HG03521 (cell line): ENCODE data around the gene MYO1A.
"Not testable (repeated sequence)": the region's sequence is repeated elsewhere in the genome, so short reads cannot be mapped to it uniquely, and the experiment has no call there.

Experiments used
- ATAC-seq: cut with Tn5 transposase; IDR thresholded peaks from one replicate; pipeline ENCODE4 v1.9.1; 2021; ENCODE audit warnings: mild to moderate bottlenecking, moderate library complexity; ENCODE audit not compliant: unreplicated experiment

MYO1A gene

DNA sequence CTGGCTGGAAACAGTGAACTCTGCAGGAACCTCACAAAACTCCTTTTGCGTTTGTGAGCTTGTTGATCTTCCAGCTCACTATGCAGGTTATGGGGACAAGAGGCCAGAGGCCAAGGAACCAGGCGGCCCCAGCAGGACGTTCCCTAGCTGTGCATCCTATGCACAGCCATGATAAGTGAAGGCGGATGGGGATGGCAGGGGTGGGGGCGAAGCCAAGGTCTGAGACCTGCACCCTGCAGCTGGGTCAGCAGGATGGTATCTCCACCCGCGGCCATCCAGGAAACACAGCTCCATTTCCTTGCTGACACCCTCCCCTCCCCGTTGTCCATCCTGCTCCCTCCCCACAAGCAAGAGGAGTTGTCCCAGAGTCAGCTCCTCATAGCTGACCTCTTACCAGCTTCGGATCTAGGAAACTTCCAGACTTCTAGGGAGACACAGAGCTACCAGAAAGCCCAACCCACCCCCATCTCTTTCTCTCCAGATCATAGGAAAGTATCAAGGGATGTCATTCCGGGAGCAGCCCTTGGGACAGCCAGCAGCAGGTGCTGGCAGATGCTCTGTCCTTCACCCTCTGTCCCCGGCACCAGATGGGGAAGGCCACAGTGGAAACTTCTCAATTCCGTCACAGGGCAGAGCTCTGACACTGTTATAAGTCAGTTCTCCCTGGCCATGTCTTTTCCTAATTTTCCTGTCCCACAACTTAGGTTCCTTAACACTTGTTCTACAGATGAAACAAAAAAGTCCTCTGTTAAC lies 53.0 kb downstream of the MYO1A start:
- no peak for ATAC-seq

DNA sequence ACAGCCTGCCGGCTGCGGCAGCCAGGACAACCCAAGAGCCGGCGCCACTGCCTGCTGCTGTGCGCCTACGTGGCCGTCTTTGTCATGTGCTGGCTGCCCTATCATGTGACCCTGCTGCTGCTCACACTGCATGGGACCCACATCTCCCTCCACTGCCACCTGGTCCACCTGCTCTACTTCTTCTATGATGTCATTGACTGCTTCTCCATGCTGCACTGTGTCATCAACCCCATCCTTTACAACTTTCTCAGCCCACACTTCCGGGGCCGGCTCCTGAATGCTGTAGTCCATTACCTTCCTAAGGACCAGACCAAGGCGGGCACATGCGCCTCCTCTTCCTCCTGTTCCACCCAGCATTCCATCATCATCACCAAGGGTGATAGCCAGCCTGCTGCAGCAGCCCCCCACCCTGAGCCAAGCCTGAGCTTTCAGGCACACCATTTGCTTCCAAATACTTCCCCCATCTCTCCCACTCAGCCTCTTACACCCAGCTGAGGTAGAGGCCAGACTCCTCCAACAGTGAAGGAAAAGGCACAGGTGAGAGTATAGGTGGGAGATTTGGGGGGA lies 53.9 kb downstream of the MYO1A start:
- ATAC-seq: no peak

DNA sequence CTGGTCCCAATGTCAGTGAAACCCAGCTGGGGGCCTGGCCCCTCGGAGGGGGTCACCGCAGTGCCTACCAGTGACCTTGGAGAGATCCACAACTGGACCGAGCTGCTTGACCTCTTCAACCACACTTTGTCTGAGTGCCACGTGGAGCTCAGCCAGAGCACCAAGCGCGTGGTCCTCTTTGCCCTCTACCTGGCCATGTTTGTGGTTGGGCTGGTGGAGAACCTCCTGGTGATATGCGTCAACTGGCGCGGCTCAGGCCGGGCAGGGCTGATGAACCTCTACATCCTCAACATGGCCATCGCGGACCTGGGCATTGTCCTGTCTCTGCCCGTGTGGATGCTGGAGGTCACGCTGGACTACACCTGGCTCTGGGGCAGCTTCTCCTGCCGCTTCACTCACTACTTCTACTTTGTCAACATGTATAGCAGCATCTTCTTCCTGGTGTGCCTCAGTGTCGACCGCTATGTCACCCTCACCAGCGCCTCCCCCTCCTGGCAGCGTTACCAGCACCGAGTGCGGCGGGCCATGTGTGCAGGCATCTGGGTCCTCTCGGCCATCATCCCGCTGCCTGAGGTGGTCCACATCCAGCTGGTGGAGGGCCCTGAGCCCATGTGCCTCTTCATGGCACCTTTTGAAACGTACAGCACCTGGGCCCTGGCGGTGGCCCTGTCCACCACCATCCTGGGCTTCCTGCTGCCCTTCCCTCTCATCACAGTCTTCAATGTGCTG lies 54.6 kb downstream of the MYO1A start:
- no peak for ATAC-seq

DNA sequence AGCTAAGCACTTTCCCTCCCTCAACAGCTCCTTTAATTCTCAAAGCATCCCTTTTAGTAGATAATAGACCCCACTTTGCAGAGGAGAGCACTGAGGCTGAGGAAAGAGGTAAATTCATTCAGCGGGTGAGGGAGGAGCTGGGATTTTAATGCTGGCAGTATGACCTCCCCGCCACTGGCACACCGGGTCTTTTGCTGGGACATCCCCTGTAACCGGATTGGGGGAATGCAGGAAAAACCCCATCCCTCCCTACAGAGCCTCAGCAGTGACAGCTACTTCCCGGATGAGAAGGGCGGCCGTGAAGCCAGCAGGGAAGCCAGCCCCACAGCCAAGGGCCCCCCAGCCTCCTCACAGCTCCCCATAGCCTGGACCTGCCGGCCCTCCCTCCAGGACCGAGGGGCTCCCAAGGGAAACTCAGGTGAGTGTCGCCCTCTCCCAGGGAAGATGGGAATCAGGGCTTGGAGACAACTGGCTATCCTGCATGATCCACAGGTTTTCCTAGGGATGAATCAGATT lies 55.6 kb downstream of the MYO1A start:
- no peak for ATAC-seq

DNA sequence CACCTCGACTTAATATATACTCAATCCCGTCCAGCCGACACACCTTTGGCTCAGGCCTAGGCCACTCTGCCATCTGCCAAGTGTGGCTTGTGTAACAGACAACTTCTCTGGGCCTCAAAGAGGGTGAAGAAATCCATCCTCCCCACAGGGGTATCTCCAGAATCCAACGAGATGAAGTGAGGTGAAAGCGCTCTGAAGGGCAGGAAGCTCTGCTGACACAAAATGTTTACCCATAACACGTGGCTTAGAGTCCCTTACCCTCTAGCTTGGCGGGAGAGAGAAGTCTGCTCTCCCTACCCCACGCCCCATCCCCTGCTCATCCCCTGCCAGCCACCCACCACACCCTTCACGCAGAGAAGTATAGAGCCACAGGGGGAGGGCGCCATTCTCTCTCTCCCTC lies 56.6 kb downstream of the MYO1A start:
- ATAC-seq: no peak

DNA sequence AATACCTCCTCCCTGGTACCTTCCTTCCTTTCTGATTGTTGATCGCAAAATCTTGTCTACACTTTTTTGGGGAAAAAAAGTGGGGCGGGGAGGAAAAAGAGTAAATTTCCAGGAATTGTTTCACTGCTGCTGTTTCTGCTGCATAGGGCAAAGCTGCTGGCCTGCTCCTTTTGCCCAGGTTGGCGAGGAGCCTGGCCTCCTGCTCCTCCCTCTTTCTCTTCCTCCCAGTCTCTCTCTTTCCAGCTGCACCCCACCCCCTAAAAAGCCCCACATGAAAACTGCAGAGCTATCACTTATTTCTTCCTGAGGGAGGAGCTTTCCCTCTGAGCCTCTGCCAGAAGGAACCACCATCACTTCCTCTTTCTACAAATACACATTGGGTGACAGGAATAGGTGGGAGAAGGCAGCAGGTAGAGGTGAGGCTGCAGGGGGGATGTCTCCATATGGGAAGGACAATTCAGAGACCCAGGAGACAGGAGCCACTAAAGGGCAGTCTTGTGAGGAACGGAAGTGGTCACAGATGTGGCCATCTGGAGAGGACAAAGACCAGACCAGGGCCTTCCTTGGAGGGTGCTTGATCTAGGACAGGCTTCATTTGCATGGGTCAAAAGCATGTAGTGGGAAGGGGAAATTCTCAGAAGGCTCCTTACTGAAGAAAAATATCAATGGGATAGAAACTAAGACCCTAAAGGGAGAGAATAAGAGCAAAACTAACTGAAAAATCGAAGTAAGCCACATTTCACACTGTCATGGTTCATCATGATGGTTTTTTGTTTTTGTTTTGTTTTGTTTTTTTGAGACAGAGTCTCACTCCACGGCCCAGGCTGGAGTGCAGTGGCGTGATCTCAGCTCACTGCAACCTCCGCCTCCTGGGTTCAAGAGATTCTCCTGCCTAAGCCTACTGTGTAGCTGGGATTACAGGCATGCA lies 58.3 kb downstream of the MYO1A start:
- no peak for ATAC-seq

DNA sequence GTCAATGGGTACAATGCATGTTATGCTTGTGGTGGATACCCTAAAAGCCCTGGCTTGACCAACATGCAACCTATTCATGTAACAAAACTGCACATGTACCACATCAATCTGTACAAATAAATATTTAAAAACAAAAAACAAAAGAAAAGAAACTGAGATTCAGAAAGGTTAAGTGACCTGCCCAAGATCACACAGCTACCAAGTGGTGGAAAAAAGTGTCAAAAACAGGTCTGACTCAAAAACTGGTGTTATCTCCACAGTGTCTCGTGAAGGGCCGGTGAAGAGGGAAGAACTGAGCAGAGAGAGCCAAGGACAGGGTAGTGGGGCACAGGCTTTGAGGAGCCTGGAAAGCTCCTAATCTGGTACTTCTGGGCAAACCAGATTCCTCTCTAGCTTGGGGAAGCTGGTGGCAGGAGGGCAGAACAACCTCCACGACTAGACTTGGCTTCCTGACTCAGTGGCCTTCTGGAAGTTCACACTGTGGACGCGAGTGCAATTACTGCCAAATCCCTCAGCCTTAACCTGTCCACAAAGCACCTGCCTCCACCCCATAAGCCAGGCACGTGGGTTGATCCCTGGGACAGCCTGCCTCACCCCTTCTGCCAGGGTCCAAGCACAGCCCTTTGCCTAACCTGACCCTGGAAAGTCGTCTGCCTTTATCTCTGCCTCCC lies 59.1 kb downstream of the MYO1A start:
- ATAC-seq: no peak

DNA sequence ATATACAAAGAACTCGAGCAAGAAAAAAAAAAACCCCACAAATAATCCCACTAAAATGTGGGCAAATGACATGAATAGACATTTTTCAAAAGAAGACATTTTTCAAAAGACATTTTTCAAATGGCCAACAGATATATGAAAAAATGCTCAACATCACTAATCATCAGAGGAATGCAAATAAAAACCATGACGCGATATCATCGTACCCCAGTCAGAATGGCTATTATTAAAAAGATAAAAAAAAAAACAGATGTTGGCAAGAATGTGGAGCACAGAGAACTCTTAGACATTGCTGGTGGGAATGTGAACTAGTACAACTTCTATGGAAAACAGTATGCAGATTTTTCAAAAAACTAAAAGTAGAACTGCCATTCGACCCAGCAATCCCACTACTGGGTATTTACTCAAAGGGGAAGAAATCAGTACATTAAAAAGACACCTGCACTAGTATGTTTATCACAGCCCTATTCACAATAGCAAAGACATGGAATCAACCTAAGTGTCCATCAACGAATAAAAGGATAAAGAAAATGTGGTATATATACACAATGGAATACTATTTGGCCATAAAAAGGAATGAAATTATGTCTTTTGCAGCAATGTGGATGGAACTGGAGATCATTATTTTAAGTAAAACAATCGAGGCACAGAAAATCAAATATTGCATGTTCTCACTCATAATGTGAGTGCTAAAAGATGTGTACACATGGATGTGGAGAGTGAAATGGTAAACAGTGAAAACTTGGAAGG lies 59.9 kb downstream of the MYO1A start:
- ATAC-seq: no peak

DNA sequence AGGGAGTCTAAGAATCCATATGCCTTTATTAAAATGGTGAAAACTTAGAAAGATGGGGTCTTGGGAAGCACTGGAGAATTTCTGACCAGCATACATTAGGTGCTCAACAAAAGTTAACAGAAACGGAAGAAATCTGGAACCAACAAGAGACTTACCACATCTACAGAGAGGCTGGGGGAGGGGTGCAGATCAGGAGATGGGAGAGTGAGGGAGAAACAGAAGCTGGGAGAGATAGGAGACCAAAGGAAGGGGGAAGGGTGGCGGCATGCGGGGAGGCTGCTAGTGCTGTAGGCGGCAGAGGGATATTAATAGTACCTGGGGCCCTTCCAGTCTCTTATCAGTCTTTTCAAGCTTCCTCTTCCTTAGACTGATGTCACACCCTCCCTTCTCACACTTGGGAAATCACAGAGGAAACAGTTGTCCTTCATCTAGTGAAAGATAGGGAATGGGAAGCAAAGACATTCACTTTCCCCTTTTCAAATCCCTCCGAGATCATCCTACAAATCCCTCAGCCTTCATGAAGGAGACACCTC lies 61.7 kb downstream of the MYO1A start:
- no peak for ATAC-seq

DNA sequence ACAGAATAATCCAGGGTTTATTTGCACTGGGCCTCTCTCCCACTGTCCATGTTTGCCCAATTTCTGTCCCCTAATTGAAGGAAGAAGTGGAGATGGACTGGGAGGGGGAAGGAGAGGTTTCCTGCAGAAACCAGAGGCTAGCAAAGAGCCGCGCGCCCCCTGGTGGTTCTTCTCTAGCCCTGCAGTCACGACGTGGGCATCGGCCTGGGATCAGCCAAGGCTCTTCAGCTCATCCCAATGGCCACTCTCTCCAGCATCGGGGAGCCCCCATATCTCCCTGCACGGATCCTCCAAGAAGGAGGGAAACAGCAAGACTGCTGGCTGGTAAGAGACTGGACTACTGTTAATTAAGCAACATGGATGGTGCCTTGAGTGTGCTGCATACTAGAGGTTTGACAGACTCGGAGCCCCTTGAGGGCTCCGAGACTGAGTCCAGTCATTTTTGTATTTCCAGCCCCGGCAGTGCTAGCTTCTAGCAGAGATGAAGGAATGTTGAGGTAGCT lies 62.3 kb downstream of the MYO1A start:
- ATAC-seq: no peak

DNA sequence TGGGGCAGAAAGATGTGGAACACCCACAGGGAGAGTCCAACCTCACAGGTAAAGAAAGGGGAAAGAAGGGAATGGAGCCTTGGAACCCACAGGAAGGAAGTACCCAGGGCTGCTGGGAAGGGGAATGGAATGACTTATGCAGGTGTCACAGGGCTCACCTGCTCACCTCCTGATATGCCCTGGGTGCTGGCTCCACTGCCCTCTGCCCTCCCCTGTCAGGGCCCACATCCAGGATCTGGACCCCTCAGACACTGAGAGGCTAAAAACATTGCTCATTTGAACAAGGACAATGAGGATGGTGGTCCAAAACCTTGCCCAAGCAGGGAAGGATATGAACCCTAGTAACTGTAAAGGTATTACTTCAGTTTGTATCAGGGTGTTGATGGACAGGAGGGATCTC lies 62.9 kb downstream of the MYO1A start:
- ATAC-seq: no peak

DNA sequence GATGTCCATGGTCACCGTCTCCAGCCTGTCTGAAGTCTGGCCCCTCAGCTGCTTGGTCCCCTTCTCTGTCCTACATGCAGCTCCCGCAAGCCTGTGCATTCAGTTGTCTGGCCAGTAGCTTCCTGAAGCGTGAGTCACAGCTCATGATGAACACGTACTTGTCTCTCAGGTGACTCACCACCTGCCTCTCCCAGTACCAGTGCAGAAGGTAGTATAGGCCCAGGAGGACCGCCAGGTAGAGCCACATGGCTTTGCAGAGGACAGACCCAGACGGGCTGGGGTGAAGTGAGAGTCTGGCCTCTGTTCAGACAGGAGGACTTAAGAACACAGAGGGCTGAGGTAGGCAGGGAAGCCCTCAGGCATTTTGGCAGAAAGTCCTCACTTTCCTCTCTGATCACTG lies 64.2 kb downstream of the MYO1A start:
- not testable (repeated sequence) for ATAC-seq

DNA sequence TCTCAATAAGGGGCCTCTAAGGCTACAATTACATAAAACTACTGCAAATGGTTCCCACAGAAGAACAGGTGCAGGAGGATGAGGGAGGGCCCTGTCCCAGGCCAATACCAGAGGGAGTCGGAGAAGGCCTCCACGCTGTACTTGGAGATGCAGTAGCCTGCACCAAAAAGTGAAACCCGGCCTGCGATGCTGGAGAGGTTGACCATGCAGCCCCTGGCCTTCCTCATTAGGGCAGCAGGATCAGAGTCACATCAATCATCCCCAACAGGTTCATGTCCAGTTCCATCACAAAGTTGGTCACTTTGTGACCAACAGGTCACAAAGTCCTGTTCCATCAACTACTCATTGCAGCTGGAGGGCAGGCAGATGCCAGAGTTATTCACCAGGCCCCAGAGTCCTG lies 66.5 kb downstream of the MYO1A start:
- ATAC-seq: no peak

DNA sequence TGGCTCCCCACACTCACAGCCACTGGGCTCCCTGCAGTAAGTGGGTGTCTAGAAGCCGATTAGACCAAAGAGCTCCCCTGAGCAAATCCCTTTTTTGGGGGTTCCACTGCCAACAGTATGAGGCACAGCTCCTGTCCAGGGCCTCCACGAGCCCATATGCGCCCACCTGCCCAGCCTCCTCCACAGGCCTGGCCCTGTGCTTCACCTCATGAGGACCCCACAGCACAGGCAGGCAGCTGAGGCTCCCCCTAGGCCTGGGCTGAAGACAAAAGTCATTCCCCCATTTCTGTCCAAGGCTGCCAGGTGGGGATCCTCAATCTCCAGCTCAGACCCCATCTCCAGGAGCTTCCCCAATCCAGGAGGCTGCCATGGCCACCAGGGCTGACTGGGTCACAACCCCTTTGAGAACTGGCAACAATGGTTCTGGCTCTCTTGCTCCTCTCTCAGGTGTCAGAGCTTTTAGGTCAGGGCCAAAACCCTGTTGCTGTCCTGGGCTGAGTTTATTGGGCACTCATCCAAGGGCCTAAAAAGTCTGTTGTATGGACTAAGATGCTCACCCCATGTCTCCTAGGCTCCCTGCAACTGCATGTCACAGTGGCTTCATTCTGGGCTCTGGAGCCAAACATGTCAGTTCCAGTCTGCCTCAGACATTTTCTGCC lies 67.2 kb downstream of the MYO1A start:
- not testable (repeated sequence) for ATAC-seq

DNA sequence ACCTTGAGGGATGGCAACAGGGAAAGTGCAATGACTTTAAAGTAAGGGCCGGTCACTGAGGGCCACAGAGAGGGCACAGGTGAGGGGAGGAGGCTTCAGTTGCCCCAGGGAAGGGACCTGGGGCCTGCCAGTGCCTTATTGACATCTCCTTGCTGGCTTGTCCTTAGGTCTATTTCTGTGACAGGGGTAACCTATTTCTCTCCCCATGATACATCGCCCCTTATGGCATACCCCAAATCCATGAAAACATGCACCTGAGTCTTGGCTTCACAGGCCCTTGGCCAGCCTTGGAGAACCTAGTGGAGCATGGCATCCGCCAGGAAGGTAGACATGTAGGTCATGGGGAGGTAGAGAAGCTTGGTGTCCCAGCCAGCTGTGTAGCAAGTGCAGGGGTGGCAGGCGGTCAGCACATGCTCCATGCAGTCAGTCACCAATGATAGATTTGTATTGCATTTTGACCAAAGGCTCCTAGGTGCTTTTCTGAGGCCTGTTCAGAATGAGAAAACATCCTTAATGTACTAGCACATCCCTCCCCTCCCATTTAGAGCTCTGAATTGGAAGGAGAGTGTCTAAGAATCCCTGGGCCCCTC lies 68.9 kb downstream of the MYO1A start:
- ATAC-seq: no peak

DNA sequence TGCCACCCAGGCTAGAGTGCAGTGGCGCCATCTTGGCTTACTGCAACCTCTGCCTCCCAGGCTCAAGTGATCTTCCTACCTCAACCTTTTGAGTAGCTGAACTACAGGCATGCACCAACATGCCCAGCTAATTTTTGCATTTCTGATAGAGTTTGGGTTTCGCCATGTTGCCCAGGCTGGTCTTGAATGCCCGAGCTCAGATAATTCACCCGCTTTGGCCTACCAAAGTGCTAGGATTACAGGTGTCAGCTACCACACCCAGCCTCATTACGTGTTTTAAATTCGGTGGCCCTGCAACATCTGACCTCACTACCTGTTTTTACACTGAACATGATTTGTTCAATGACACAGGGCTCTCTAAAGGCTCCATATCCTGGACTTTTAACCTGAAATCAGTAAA lies 69.7 kb downstream of the MYO1A start:
- no peak for ATAC-seq

DNA sequence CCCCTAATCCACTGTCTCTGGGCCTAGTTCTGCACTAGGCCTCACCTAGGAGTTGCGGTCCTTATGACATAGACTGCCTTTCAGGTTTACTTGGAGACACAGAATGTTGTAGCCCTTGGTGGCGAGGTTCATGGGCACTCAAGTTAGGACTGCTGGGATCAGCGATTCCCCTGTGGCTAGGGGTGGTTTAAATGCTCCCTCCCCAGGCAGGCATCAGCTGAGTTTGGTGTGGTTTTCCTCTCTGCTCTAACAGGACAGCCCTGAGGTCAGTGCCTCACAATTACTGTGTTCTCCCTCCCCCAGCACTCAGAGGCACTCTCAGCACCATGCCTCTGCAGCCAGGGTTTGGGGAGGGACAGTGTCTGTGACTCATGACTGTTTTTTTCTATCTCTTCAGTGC lies 70.3 kb downstream of the MYO1A start:
- ATAC-seq: no peak
